Panc1 (cell line): Measurements from ENCODE around the gene P2RY1. TPM values are rescaled to one million over a fixed set of nuclear protein-coding genes. Genes with fewer than 3 reads are reported as not detected.

Experiments used
- ATAC-seq: fragments of 200-7000 bp; cut with Tn5 transposase; 2 replicates; pipeline ENCODE4 v1.9.1; 2020; ENCODE audit warnings: mild to moderate bottlenecking, moderate library complexity
- BruUV-seq: library from RNA; stranded (reverse); fragments of 400-500 nt; replicated peaks from 2 replicates; lab custom pipeline; 2021; lab: Mats Ljungman, UMichigan
- CTCF ChIA-PET: fragments of 300-600 bp; sonication (Branson Sonifier 250); formaldehyde crosslinking; loops from one replicate; lab custom pipeline; 2022; ENCODE audit warnings: antibody characterized with exemption; lab: Charles Lee
- POLR2A ChIA-PET: fragments of 300-600 bp; sonication (Branson Sonifier 250); formaldehyde crosslinking; loops from one replicate; lab custom pipeline; 2022; ENCODE audit warnings: antibody characterized with exemption; lab: Charles Lee
- DNase-seq: peaks from one replicate; pipeline ENCODE4 v3.0.0-alpha.2; 2010; ENCODE audit warnings: low read depth, low spot score
- H3K27ac ChIP-seq: 2 replicates; pipeline ENCODE4 v1.5.1; 2011; ENCODE audit warnings: mild to moderate bottlenecking, low read length, inconsistent platforms
- H3K27me3 ChIP-seq: fragments of 200-500 bp; sonication (Bioruptor generic); 2 replicates; pipeline ENCODE4 v1.6.0; 2014; ENCODE audit warnings: low read length, inconsistent platforms; ENCODE audit not compliant: control insufficient read depth, insufficient read depth
- H3K36me3 ChIP-seq: fragments of 200-500 bp; sonication (Bioruptor generic); 2 replicates; pipeline ENCODE4 v1.5.1; 2014; ENCODE audit warnings: inconsistent platforms, mild to moderate bottlenecking, low read length, moderate library complexity; ENCODE audit not compliant: control insufficient read depth, insufficient read depth
- H3K4me1 ChIP-seq: 2 replicates; pipeline ENCODE4 v1.5.1; 2011; ENCODE audit warnings: inconsistent platforms, mild to moderate bottlenecking, low read length, moderate library complexity; ENCODE audit not compliant: control insufficient read depth, insufficient read depth
- H3K4me3 ChIP-seq, 2 experiments: 2 replicates each; pipeline ENCODE4 v1.5.1; 2011 to 2012; ENCODE audit warnings: low read depth in 2 of 2, low read length in 2 of 2, mild to moderate bottlenecking in 2 of 2, inconsistent platforms in 1 of 2, moderate library complexity in 1 of 2
- H3K9me3 ChIP-seq: fragments of 200-500 bp; sonication (Bioruptor generic); 2 replicates; pipeline ENCODE4 v1.5.1; 2014; ENCODE audit warnings: low read depth, mild to moderate bottlenecking, inconsistent platforms, low read length, moderate library complexity; ENCODE audit not compliant: control insufficient read depth, insufficient read depth
- CTCF ChIP-seq: fragments of 450-650 bp; IDR thresholded peaks from 2 replicates; pipeline ENCODE4 v1.5.1; 2017; ENCODE audit warnings: mild to moderate bottlenecking
- POLR2AphosphoS5 ChIP-seq: IDR thresholded peaks from 2 replicates; pipeline ENCODE4 v1.6.1; 2012; ENCODE audit warnings: mild to moderate bottlenecking, low read depth, low read length, moderate library complexity
- REST ChIP-seq, 2 experiments: IDR thresholded peaks; 2 replicates each; pipeline ENCODE4 v1.6.1; 2011 to 2012; ENCODE audit warnings: low read depth in 2 of 2, control low read depth in 1 of 2, low read length in 1 of 2, mild to moderate bottlenecking in 1 of 2, moderate library complexity in 1 of 2; ENCODE audit not compliant: insufficient read depth in 1 of 2
- SIN3A ChIP-seq: IDR thresholded peaks from 2 replicates; pipeline ENCODE4 v1.6.1; 2012; ENCODE audit warnings: low read depth, mild to moderate bottlenecking, low read length, moderate library complexity, borderline replicate concordance; ENCODE audit not compliant: insufficient read depth
- TCF7L2 ChIP-seq: IDR thresholded peaks from 2 replicates; pipeline ENCODE4 v1.6.1; 2011; ENCODE audit warnings: mild to moderate bottlenecking, low read depth, low read length, inconsistent platforms
- in situ Hi-C: cut with HindIII; loops from 2 replicates; pipeline ENCODE4 v1.10.0; 2016; ENCODE audit warnings: low sequenced_read_pairs, low pct_unique_long_range_greater_than_20kb
- intact Hi-C: fragments of 100-400 bp; cut with micrococcal nuclease; formaldehyde crosslinking; loops from one replicate; pipeline ENCODE4 v1.10.0; 2022; ENCODE audit not compliant: unreplicated experiment
- total RNA-seq: library from RNA; stranded (reverse); gene quantifications from one replicate; pipeline ENCODE4 v1.2.1, GENCODE V29; 2021; ENCODE audit not compliant: unreplicated experiment

The P2RY1 gene
- total RNA-seq, 1 experiment from 2014 or later: 0.08 TPM

- no peaks in the 10 kb centered on the region for H3K9me3 ChIP-seq
- ChIA-PET CTCF (no interaction called here), POLR2A (no interaction called here)
- TF ChIP-seq SIN3A: no peak
- TF ChIP-seq TCF7L2: no peak
- TF ChIP-seq POLR2AphosphoS5: no peak
- TF ChIP-seq CTCF: no peak
- TF ChIP-seq REST (IDR thresholded peaks at IDR 0.05; ENCODE audit: insufficient read depth in 1 of 2, low read depth in 2 of 2, low read length in 1 of 2): no peak
- in situ Hi-C loops: no loop called here
- intact Hi-C loops: no loop called here
- BruUV-seq: no TSS peak
- H3K4me1 ChIP-seq: peaks cover 5% of the 10 kb centered on the region
- no peaks in the 10 kb centered on the region for H3K36me3 ChIP-seq
- DNase-seq (no peak), ATAC-seq (no peak)
- H3K27ac ChIP-seq: no peak overlapping the region
- H3K27me3 ChIP-seq: peaks cover 18% of the 10 kb centered on the region
- H3K4me3 ChIP-seq: no peak overlapping the region
Measured at GRCh38 chr3:152833089-152833488, 1.8 kb upstream of the P2RY1 start.

- Histone ChIP-seq H3K27ac (no peak overlapping the region), H3K27me3 (peaks cover 18% of the 10 kb centered on the region), H3K4me1 (peaks cover 5% of the 10 kb centered on the region), H3K4me3 (peak overlapping the region; percentile 43 to 57), H3K9me3 (no peaks in the 10 kb centered on the region), H3K36me3 (no peaks in the 10 kb centered on the region)
- no peak for TF ChIP-seq CTCF
- no peak for TF ChIP-seq TCF7L2
- TF ChIP-seq REST (IDR thresholded peaks at IDR 0.05; ENCODE audit: insufficient read depth in 1 of 2, low read depth in 2 of 2, low read length in 1 of 2): no peak
- no peak for TF ChIP-seq POLR2AphosphoS5
- TF ChIP-seq SIN3A: no peak
- no TSS peak for BruUV-seq
- in situ Hi-C loops: no loop called here
- POLR2A ChIA-PET: no interaction called here
- intact Hi-C loops: no loop called here
- ATAC-seq (peak; percentile 82), DNase-seq (no peak)
- CTCF ChIA-PET: no interaction called here
Measured at GRCh38 chr3:152834191-152834775, 648 bp upstream of the P2RY1 start.
